ENCODE data around the gene NELFCD.
"Not testable (repeated sequence)": the region's sequence is repeated elsewhere in the genome, so short reads cannot be mapped to it uniquely, and the experiment has no call there.

NELFCD gene

GRCh38 chr20:58973179-58973578 lies 7.9 kb upstream of the NELFCD start:
- in situ Hi-C loops (cut with MboI; ENCODE audit: low sequenced_read_pairs) = no loop called here

GRCh38 chr20:58973866-58974265 lies 7.2 kb upstream of the NELFCD start:
- in situ Hi-C loops (cut with MboI; ENCODE audit: low sequenced_read_pairs) = no loop called here

- in situ Hi-C loops (cut with MboI; ENCODE audit: low sequenced_read_pairs) = no loop called here
Observed at GRCh38 chr20:58975353-58975752, 5.7 kb upstream of the NELFCD start.

- in situ Hi-C loops (cut with MboI; ENCODE audit: low sequenced_read_pairs) = no loop called here
Observed at GRCh38 chr20:58976061-58976730, 4.9 kb upstream of the NELFCD start.

- in situ Hi-C loops (cut with MboI; ENCODE audit: low sequenced_read_pairs) = no loop called here
Observed at GRCh38 chr20:58978351-58979190, 2.5 kb upstream of the NELFCD start.

GRCh38 chr20:58981628-58982364 lies 740 bp downstream of the NELFCD start:
- in situ Hi-C loops (cut with MboI; ENCODE audit: low sequenced_read_pairs) = no loop called here

GRCh38 chr20:58982406-58983114 lies 1.5 kb downstream of the NELFCD start:
- in situ Hi-C loops (cut with MboI; ENCODE audit: low sequenced_read_pairs) = no loop called here

- in situ Hi-C loops (cut with MboI; ENCODE audit: low sequenced_read_pairs) = not testable (repeated sequence)
Observed at GRCh38 chr20:58983115-58983468, 2.0 kb downstream of the NELFCD start.

GRCh38 chr20:58984691-58985090 lies 3.6 kb downstream of the NELFCD start:
- in situ Hi-C loops (cut with MboI; ENCODE audit: low sequenced_read_pairs) = no loop called here

GRCh38 chr20:58985656-58986055 lies 4.6 kb downstream of the NELFCD start:
- in situ Hi-C loops (cut with MboI; ENCODE audit: low sequenced_read_pairs) = no loop called here

- in situ Hi-C loops (cut with MboI; ENCODE audit: low sequenced_read_pairs) = no loop called here
Observed at GRCh38 chr20:58986286-58986967, 5.4 kb downstream of the NELFCD start.

- in situ Hi-C loops (cut with MboI; ENCODE audit: low sequenced_read_pairs) = no loop called here
Observed at GRCh38 chr20:58986968-58987517, 6.0 kb downstream of the NELFCD start.

GRCh38 chr20:58987790-58988564 lies 6.9 kb downstream of the NELFCD start:
- in situ Hi-C loops (cut with MboI; ENCODE audit: low sequenced_read_pairs) = no loop called here

GRCh38 chr20:58988565-58988882 lies 7.5 kb downstream of the NELFCD start:
- in situ Hi-C loops (cut with MboI; ENCODE audit: low sequenced_read_pairs) = no loop called here

GRCh38 chr20:58989196-58989595 lies 8.1 kb downstream of the NELFCD start:
- in situ Hi-C loops (cut with MboI; ENCODE audit: low sequenced_read_pairs) = no loop called here

GRCh38 chr20:58990651-58991445 lies 9.8 kb downstream of the NELFCD start:
- in situ Hi-C loops (cut with MboI; ENCODE audit: low sequenced_read_pairs) = no loop called here

GRCh38 chr20:58991715-58992114 lies 10.7 kb downstream of the NELFCD start:
- in situ Hi-C loops (cut with MboI; ENCODE audit: low sequenced_read_pairs) = no loop called here

- in situ Hi-C loops (cut with MboI; ENCODE audit: low sequenced_read_pairs) = no loop called here
Observed at GRCh38 chr20:58992911-58993310, 11.9 kb downstream of the NELFCD start.
